GM19452 (cell line): ENCODE data around the gene MYL7.
"Not testable (repeated sequence)": the region's sequence is repeated elsewhere in the genome, so short reads cannot be mapped to it uniquely, and the experiment has no call there.

Experiments used
- ATAC-seq: cut with Tn5 transposase; IDR thresholded peaks from one replicate; pipeline ENCODE4 v1.9.1; 2021; ENCODE audit not compliant: unreplicated experiment

Gene MYL7

GRCh38 chr7:44172352-44172751 is 31.2 kb upstream of the MYL7 start:
- ATAC-seq = no peak

GRCh38 chr7:44171901-44172300 is 30.8 kb upstream of the MYL7 start:
- ATAC-seq = not testable (repeated sequence)

GRCh38 chr7:44167920-44168319 is 26.8 kb upstream of the MYL7 start:
- ATAC-seq = no peak

- no peak for ATAC-seq
Measured at GRCh38 chr7:44163591-44163990, 22.5 kb upstream of the MYL7 start.

GRCh38 chr7:44162785-44163395 is 21.8 kb upstream of the MYL7 start:
- no peak for ATAC-seq

GRCh38 chr7:44162179-44162578 is 21.0 kb upstream of the MYL7 start:
- ATAC-seq = no peak

- no peak for ATAC-seq
Measured at GRCh38 chr7:44161371-44161770, 20.2 kb upstream of the MYL7 start.

GRCh38 chr7:44159824-44160630 is 18.9 kb upstream of the MYL7 start:
- no peak for ATAC-seq

GRCh38 chr7:44158873-44159631 is 17.9 kb upstream of the MYL7 start:
- no peak for ATAC-seq

GRCh38 chr7:44158096-44158872 is 17.2 kb upstream of the MYL7 start:
- no peak for ATAC-seq

- no peak for ATAC-seq
Measured at GRCh38 chr7:44157116-44158080, 16.3 kb upstream of the MYL7 start.

GRCh38 chr7:44156453-44157010 is 15.4 kb upstream of the MYL7 start:
- no peak for ATAC-seq

- ATAC-seq = no peak
Measured at GRCh38 chr7:44155191-44156185, 14.4 kb upstream of the MYL7 start.

GRCh38 chr7:44154703-44155102 is 13.6 kb upstream of the MYL7 start:
- ATAC-seq = no peak

GRCh38 chr7:44153948-44154335 is 12.8 kb upstream of the MYL7 start:
- ATAC-seq = no peak

GRCh38 chr7:44152971-44153947 is 12.1 kb upstream of the MYL7 start:
- ATAC-seq = no peak

GRCh38 chr7:44151956-44152355 is 10.8 kb upstream of the MYL7 start:
- no peak for ATAC-seq
